GM10266 (cell line): Measurements from ENCODE around the gene MTMR3.

Experiments used
- DNase-seq: peaks from one replicate; pipeline ENCODE4 v3.0.0; 2012; ENCODE audit errors: extremely low spot score
- CTCF ChIP-seq: IDR thresholded peaks from 2 replicates; pipeline ENCODE4 v1.5.1; 2012; ENCODE audit warnings: mild to moderate bottlenecking, low read depth; ENCODE audit not compliant: control insufficient read depth, insufficient read depth; ENCODE audit errors: missing control alignments

Gene MTMR3

DNA sequence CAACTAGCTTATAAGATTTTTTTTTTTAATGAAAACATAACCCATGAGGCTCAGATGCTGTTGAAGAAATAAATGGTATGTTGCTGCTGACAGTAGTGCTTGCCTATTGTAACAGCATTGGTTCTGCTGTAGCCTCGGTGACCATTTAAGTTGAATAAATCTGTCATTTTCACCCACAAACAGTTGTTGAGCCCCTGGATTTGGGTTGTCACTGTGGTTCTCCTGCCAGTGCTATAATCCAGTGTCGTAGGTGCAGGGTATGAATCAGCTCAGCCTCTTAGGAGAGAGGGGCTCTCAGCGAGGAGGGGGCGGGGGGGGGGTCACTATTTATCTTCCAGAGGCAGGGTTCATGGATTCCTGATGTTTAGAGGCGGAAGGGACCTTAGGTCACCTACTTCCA, 147.4 kb downstream of the MTMR3 start:
- no peak for DNase-seq
- no peak for TF ChIP-seq CTCF

- no peak for DNase-seq
- no peak for TF ChIP-seq CTCF
Measured at GRCh38 chr22:30031328-30031727, 148.4 kb downstream of the MTMR3 start.

GRCh38 chr22:30031764-30032455, 148.9 kb downstream of the MTMR3 start:
- no peak for DNase-seq
- no peak for TF ChIP-seq CTCF

DNA sequence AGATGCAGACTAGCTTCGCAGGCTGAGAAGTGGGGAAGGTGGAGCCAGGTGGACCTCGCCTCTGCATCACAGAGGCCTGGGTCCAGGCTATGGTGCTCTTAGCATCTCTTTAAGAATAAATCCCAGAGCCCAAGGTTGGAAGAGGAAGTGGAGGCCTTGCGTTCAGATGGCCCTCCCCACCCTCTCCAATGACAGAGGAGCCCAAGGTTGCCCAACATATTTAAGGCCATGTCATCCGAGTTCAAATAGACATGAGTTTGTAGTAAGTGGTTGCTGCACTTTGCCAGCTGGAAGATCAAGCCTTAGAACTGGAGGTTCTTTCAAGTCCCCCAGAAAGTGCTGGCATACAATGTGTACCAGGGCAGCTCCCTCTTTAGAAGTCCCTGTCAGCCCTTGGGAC, 150.2 kb downstream of the MTMR3 start:
- DNase-seq = no peak
- no peak for TF ChIP-seq CTCF

DNA sequence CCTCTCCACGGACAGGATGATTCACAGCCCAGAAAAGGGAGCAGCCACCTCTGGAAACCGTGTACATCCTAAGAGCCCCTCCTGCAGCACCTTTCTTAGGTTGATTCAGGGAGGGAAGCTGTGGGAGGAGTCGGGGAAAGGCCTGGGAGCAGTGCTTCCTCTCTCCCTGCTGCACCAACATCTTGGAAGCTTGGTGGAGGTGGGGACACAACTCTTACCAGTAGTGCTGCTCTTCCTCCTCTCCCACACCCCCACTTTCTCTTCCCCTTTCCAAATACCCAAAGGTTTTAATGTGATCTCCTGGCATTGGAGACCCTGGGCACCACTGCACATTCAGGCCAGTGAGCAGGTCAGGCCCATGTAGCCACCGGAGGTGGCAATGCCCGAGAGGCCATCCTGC, 150.9 kb downstream of the MTMR3 start:
- no peak for DNase-seq
- no peak for TF ChIP-seq CTCF

- no peak for TF ChIP-seq CTCF
- no peak for DNase-seq
Measured at GRCh38 chr22:30036656-30037055, 153.7 kb downstream of the MTMR3 start.

DNA sequence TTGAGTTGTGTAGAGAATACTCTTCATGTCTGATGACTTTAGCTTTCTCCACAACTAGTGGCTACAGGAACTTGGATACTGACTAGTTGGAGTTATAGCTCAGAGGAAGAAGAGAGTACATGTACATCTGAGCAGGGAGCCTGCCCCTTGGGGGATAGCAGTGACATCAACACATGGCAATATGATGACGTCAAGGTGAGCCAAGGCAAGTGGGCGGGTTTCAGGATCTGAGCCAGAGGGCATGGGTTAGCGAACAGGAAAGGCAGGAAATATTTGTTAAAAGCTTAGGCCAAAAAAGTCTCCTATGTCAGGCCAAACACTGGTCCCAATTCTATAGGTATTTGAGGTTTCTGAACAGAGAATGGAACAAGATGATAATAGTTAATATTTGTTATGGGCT, 155.2 kb downstream of the MTMR3 start:
- no peak for TF ChIP-seq CTCF
- no peak for DNase-seq
